Dendritic cell treated with granulocyte-macrophage colony-stimulating factor and Interleukin-4, amounts not matched to agents 40 ng/mL and 50 ng/mL, for 4 days (primary cell): ENCODE measurements around the gene KCND2.
"Not testable (repeated sequence)": the region's sequence is repeated elsewhere in the genome, so short reads cannot be mapped to it uniquely, and the experiment has no call there.

Experiments used
- H3K27ac Mint-ChIP-seq: one replicate; pipeline ENCODE4 v1.8.0; 2022; ENCODE audit warnings: mild to moderate bottlenecking, mixed read lengths
- H3K27me3 Mint-ChIP-seq: one replicate; pipeline ENCODE4 v1.8.0; 2022; ENCODE audit warnings: mild to moderate bottlenecking, mixed read lengths
- H3K36me3 Mint-ChIP-seq: one replicate; pipeline ENCODE4 v1.8.0; 2022; ENCODE audit warnings: low read depth, mixed read lengths
- H3K4me1 Mint-ChIP-seq: one replicate; pipeline ENCODE4 v1.8.0; 2022; ENCODE audit warnings: low read depth, mixed read lengths
- H3K4me3 Mint-ChIP-seq: one replicate; pipeline ENCODE4 v1.8.0; 2022; ENCODE audit warnings: mild to moderate bottlenecking, moderate library complexity, mixed read lengths
- H3K9me3 Mint-ChIP-seq: one replicate; pipeline ENCODE4 v1.8.0; 2022; ENCODE audit warnings: mixed read lengths
- intact Hi-C: fragments of 100-400 bp; cut with micrococcal nuclease; formaldehyde crosslinking; loops from one replicate; pipeline ENCODE4 v1.15.0; 2022

The KCND2 gene

GRCh38 chr7:120645966-120646365, 373.0 kb downstream of the KCND2 start:
- no peaks in the 10 kb centered on the region for H3K36me3 Mint-ChIP-seq
- intact Hi-C loops = no loop called here
- H3K4me3 Mint-ChIP-seq = no peak overlapping the region
- H3K27me3 Mint-ChIP-seq = peaks cover 2% of the 10 kb centered on the region
- no peaks in the 10 kb centered on the region for H3K9me3 Mint-ChIP-seq
- H3K27ac Mint-ChIP-seq = no peak overlapping the region
- no peaks in the 10 kb centered on the region for H3K4me1 Mint-ChIP-seq

GRCh38 chr7:120654241-120654640, 381.3 kb downstream of the KCND2 start:
- Mint-ChIP-seq H3K4me1 (no peaks in the 10 kb centered on the region), H3K4me3 (no peak overlapping the region), H3K9me3 (no peaks in the 10 kb centered on the region), H3K36me3 (no peaks in the 10 kb centered on the region), H3K27me3 (peaks cover 7% of the 10 kb centered on the region), H3K27ac (no peak overlapping the region)
- intact Hi-C loops = no loop called here

DNA sequence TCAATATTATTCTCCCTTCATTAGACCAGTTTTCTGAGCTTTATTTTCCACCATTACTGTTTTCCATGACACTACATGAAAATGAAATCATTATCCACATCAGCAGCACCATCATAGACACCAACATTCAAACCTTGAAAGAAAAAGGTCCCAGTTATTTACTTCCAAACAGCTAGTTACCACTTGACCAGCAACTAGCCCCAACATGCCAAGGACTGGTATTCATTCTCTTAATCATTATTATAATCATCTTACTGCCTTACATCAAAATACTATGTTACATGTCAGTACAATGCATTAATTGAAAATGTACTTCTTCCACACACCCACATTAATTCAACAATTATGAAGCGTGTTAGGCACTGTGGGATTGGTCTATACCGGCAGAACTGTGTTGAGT, 385.5 kb downstream of the KCND2 start:
- intact Hi-C loops = no loop called here
- H3K9me3 Mint-ChIP-seq = no peaks in the 10 kb centered on the region

DNA sequence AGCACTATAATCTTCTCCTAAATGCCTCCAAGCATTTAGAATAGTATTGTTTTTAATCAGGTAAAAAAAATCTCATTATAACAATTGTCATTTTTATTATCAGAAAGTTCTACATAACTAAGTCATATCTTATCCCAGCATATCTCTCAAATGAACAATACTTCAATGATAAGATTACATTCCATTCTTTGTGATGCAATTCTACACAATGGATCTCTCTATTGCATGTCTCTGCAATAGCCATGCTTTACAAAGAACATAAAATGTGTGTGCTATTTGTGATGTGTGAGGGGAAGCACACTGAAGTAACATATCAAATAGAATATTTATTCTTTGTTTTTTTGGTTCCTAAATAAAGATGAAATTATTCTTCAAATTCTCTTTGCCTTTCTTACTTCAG, 389.3 kb downstream of the KCND2 start:
- H3K4me1 Mint-ChIP-seq = no peaks in the 10 kb centered on the region
- H3K27ac Mint-ChIP-seq = no peak overlapping the region
- H3K9me3 Mint-ChIP-seq = no peaks in the 10 kb centered on the region

More for the DNA sequence above, 385.5 kb downstream of the KCND2 start:
- Mint-ChIP-seq H3K4me3 (no peak overlapping the region), H3K27ac (no peak overlapping the region), H3K27me3 (peaks cover 6% of the 10 kb centered on the region), H3K4me1 (no peaks in the 10 kb centered on the region), H3K36me3 (no peaks in the 10 kb centered on the region)

DNA sequence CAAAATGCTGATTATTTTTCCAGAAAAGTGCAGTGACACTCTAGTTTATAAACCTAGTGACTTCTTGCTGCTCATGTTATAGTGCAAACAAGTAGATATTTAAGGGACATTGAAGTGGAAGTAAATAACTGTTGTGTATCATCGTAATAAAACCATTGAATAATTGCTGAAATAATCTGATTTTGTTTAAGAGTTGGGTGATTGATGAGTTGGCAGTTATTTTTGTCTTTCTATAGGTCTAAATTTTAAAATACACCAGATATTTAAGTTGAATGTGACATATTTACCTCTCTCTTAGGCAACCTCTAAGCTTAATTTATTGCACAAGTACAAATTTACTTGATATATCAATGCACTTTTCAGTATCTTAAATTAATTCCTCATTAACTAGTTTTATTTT, 392.1 kb downstream of the KCND2 start:
- no peaks in the 10 kb centered on the region for H3K36me3 Mint-ChIP-seq
- intact Hi-C loops = no loop called here
- H3K9me3 Mint-ChIP-seq = no peaks in the 10 kb centered on the region
- H3K27me3 Mint-ChIP-seq = peaks cover 13% of the 10 kb centered on the region
- H3K27ac Mint-ChIP-seq = no peak overlapping the region
- H3K4me1 Mint-ChIP-seq = no peaks in the 10 kb centered on the region
- no peak overlapping the region for H3K4me3 Mint-ChIP-seq

More for the DNA sequence above, 389.3 kb downstream of the KCND2 start:
- intact Hi-C loops = no loop called here
- peaks cover 12% of the 10 kb centered on the region for H3K27me3 Mint-ChIP-seq
- H3K36me3 Mint-ChIP-seq = no peaks in the 10 kb centered on the region
- no peak overlapping the region for H3K4me3 Mint-ChIP-seq

- intact Hi-C loops = no loop called here
- Mint-ChIP-seq H3K4me3 (no peak overlapping the region), H3K27me3 (peaks cover 73% of the 10 kb centered on the region), H3K27ac (no peak overlapping the region), H3K9me3 (no peaks in the 10 kb centered on the region), H3K4me1 (no peaks in the 10 kb centered on the region), H3K36me3 (no peaks in the 10 kb centered on the region)
Measured at GRCh38 chr7:120675076-120675475, 402.1 kb downstream of the KCND2 start.

GRCh38 chr7:120677535-120677934, 404.6 kb downstream of the KCND2 start:
- intact Hi-C loops = no loop called here
- H3K27ac Mint-ChIP-seq = no peak overlapping the region
- H3K4me3 Mint-ChIP-seq = no peak overlapping the region
- no peaks in the 10 kb centered on the region for H3K9me3 Mint-ChIP-seq
- H3K27me3 Mint-ChIP-seq = peaks cover 65% of the 10 kb centered on the region
- H3K4me1 Mint-ChIP-seq = peaks cover 4% of the 10 kb centered on the region
- no peaks in the 10 kb centered on the region for H3K36me3 Mint-ChIP-seq

DNA sequence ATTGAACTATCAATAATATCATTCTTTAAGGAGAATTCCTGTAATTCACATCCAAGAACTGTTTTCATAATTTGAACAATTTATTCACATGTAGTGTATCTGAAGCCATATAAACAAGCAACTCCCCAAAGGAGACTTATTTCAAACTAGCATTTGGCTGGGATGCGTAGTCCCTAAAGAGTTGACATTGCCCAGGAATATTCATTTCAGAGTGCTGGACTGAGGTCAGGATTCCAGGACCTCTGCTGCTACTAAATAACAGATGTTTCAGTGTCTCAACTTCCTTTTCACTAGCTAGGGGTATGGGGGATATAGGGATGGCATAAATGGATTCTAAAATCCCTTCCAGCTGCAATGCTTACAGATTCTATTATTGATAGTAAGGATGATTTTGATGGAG, 408.0 kb downstream of the KCND2 start:
- intact Hi-C loops = no loop called here
- peaks cover 4% of the 10 kb centered on the region for H3K4me1 Mint-ChIP-seq
- H3K27ac Mint-ChIP-seq = no peak overlapping the region
- no peaks in the 10 kb centered on the region for H3K36me3 Mint-ChIP-seq
- no peaks in the 10 kb centered on the region for H3K9me3 Mint-ChIP-seq
- peaks cover 62% of the 10 kb centered on the region for H3K27me3 Mint-ChIP-seq
- H3K4me3 Mint-ChIP-seq = no peak overlapping the region

- H3K27ac Mint-ChIP-seq = no peak overlapping the region
- intact Hi-C loops = no loop called here
- no peak overlapping the region for H3K4me3 Mint-ChIP-seq
- peaks cover 70% of the 10 kb centered on the region for H3K27me3 Mint-ChIP-seq
- peaks cover 4% of the 10 kb centered on the region for H3K4me1 Mint-ChIP-seq
- H3K9me3 Mint-ChIP-seq = no peaks in the 10 kb centered on the region
- no peaks in the 10 kb centered on the region for H3K36me3 Mint-ChIP-seq
Measured at GRCh38 chr7:120684463-120684862, 411.5 kb downstream of the KCND2 start.

GRCh38 chr7:120691915-120692314, 418.9 kb downstream of the KCND2 start:
- Mint-ChIP-seq H3K27ac (no peak overlapping the region), H3K36me3 (no peaks in the 10 kb centered on the region), H3K4me3 (no peak overlapping the region), H3K27me3 (peaks cover 58% of the 10 kb centered on the region), H3K4me1 (no peaks in the 10 kb centered on the region), H3K9me3 (no peaks in the 10 kb centered on the region)
- intact Hi-C loops = no loop called here

- H3K27me3 Mint-ChIP-seq = peaks cover 48% of the 10 kb centered on the region
Measured at GRCh38 chr7:120695848-120696247, 422.9 kb downstream of the KCND2 start.

GRCh38 chr7:120700796-120701195, 427.8 kb downstream of the KCND2 start:
- Mint-ChIP-seq H3K27me3 (peaks cover 36% of the 10 kb centered on the region), H3K4me1 (no peaks in the 10 kb centered on the region), H3K9me3 (no peaks in the 10 kb centered on the region), H3K4me3 (no peak overlapping the region), H3K27ac (no peak overlapping the region), H3K36me3 (no peaks in the 10 kb centered on the region)
- intact Hi-C loops = no loop called here

More at GRCh38 chr7:120695848-120696247, 422.9 kb downstream of the KCND2 start:
- no peaks in the 10 kb centered on the region for H3K36me3 Mint-ChIP-seq
- no peaks in the 10 kb centered on the region for H3K4me1 Mint-ChIP-seq
- H3K9me3 Mint-ChIP-seq = no peaks in the 10 kb centered on the region
- H3K4me3 Mint-ChIP-seq = no peak overlapping the region
- no peak overlapping the region for H3K27ac Mint-ChIP-seq
- intact Hi-C loops = no loop called here

DNA sequence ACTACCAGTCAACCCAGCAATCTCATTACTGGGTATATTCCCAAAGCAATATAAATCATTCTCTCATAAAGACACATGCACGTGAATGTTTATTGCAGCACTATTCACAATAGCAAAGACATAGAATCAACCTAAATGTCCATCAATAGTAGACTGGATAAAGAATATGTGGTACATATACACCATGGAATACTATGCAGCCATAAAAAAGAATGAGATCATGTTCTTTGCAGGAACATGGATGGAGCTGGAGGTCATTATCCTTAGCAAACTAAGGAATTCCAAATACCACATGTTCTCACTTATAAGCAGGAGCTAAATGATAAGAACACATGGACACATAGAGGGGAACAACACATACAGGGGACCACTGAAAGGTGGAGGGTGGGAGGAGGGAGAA, 429.4 kb downstream of the KCND2 start:
- H3K27ac Mint-ChIP-seq, H3K9me3 Mint-ChIP-seq, H3K36me3 Mint-ChIP-seq, intact Hi-C loops, H3K4me3 Mint-ChIP-seq, H3K4me1 Mint-ChIP-seq: not testable (repeated sequence)
- peaks cover 34% of the 10 kb centered on the region for H3K27me3 Mint-ChIP-seq

GRCh38 chr7:120703585-120704240, 430.7 kb downstream of the KCND2 start:
- Mint-ChIP-seq H3K4me3 (no peak overlapping the region), H3K36me3 (no peaks in the 10 kb centered on the region), H3K27me3 (peaks cover 38% of the 10 kb centered on the region), H3K27ac (no peak overlapping the region), H3K9me3 (no peaks in the 10 kb centered on the region), H3K4me1 (no peaks in the 10 kb centered on the region)
- intact Hi-C loops = no loop called here

DNA sequence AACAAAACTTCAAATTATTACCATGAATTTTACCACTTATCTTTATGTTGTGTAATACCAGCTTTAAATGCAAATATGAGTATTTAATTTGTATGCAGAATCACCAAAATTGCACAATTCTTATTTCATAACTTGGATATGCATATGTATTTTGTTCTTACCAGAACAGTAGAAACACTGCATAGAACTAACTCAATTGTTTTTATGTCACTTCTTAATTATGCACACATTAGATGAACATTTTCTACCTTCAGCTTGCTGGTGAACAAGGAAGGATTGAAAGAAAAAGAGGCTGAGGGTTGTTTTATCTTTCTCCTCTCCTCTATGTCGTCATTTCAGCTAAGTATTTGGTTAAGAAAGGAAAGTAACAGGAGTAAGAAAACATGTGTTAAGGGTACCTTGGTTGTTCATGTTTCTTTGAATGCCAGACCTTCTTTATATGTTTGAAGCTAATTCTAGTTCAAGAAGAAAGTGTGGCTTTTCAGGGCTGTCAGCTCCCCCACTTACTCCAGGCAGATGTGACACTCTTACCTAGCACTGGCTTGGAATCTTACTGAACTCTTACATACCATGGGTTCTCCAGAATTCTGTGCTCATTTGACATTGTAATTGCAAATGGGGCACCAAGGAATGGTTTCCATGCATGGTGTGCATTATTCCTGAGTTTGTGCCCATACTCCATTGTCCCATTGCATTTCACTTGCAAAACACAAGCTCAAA, 436.4 kb downstream of the KCND2 start:
- Mint-ChIP-seq H3K9me3 (no peaks in the 10 kb centered on the region), H3K4me3 (no peak overlapping the region), H3K4me1 (no peaks in the 10 kb centered on the region), H3K27me3 (peaks cover 14% of the 10 kb centered on the region), H3K27ac (no peak overlapping the region), H3K36me3 (no peaks in the 10 kb centered on the region)
- intact Hi-C loops = no loop called here
